ENCODE data around the gene AADAC. TPM values are rescaled to one million over a fixed set of nuclear protein-coding genes. Genes with fewer than 3 reads are reported as not detected.

AADAC gene
- total and polyA plus RNA-seq, 9 donors, result 0.21 to 40.6 (median 0.38) TPM; not detected in 5

DNA sequence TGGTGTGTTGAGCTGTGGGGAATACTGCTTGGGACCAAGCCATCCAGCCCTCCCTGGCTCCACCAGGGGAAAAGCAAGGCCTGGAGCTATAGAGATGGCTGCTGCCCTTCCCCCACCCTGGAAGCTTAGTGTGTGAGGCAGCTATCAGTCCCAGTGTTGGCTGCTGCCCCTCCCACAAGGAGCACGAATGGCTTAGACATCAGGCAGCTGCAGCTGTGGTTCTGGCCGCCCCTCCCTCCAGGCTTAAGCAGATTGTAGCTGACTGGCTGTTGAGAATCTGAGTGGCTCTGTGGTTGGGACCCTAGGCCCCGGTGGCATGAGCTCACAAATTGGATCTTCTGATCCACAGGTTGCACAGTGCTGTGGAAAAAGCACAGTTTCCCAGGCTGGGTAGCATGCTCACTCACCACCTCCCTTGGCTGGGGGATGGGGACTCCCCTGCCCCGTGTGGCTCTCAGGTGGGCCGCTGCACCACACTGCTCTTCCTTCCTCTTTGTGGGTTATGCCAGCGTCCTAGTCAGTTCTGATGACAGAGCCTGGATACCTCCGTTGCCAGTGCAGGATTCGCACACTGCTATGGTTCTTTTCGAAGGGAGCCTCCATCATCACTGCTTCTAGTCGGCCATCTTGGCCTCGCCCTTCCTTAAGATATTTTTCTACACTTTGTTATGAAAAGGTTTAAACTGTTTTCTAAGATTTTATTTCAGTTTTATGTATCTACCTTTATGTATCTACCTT is 38.3 kb downstream of the AADAC start:
- Histone ChIP-seq H3K4me1 (ENCODE audit: insufficient read depth) (no peaks in the 10 kb centered on the region), H3K9me3 (no peaks in the 10 kb centered on the region), H3K4me3 (no peak overlapping the region), H3K27ac (no peak overlapping the region), H3K36me3 (no peaks in the 10 kb centered on the region), H3K27me3 (no peaks in the 10 kb centered on the region)
- intact Hi-C loops (cut with DNase I), result no loop called here
- DNase-seq, result no peak
- TF ChIP-seq CTCF (IDR thresholded peaks at IDR 0.05), result no peak
- TF ChIP-seq POLR2A (IDR thresholded peaks at IDR 0.05), result no peak
- no peak for TF ChIP-seq EP300 (IDR thresholded peaks at IDR 0.05)
- 91 to 93% (median 91%) methylated on average over 11 of the region's 11 CpGs for WGBS, 3 donors

DNA sequence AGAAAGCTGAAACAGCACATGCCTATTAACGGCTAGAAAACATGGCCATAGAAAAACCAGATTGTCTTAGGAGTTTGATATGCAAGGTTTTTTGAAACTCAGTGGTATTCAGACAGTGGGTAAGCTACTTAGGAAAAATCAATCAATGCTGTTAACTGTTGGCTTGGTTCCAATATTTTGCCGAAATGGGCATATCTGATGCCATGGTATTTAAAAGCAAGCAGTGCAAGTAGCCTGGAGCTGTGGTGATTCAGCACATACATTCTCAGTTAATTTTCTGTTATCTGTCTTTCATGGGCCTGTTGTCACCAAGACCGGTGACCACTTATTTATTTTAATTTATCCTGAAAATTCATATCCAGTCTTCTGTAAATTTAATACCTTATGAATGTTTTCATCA is 42.2 kb downstream of the AADAC start:
- Histone ChIP-seq H3K4me1 (ENCODE audit: insufficient read depth) (no peaks in the 10 kb centered on the region), H3K9me3 (no peaks in the 10 kb centered on the region), H3K4me3 (no peak overlapping the region), H3K27me3 (no peaks in the 10 kb centered on the region), H3K27ac (no peak overlapping the region), H3K36me3 (no peaks in the 10 kb centered on the region)
- intact Hi-C loops (cut with DNase I), result no loop called here
- TF ChIP-seq CTCF (IDR thresholded peaks at IDR 0.05), result no peak
- TF ChIP-seq EP300 (IDR thresholded peaks at IDR 0.05), result no peak
- no peak for TF ChIP-seq POLR2A (IDR thresholded peaks at IDR 0.05)
- DNase-seq, result no peak
- WGBS, 3 donors, result 89 to 96% (median 96%) methylated on average over 3 of the region's 3 CpGs

DNA sequence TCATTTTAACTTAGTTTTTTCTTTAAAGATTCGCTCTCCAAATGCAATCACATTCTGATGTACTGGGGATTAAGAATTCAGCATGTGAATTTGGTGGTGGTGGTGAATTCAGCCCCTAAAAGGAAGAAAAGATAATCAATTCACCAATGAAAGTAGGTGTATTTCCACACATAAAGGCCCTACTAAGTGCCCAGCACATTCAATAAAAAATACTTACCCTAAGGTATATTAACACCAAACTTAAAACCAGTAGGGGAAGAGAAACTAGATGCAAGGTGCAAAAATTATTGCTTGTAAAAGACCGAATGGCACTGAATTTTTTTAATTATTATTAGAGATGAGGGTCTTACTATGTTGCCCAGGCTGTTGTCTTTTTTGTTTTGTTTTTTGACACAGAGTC is 42.7 kb downstream of the AADAC start:
- H3K27me3 ChIP-seq, result no peaks in the 10 kb centered on the region
- TF ChIP-seq EP300 (IDR thresholded peaks at IDR 0.05), result no peak
- TF ChIP-seq POLR2A (IDR thresholded peaks at IDR 0.05), result no peak
- no peak for TF ChIP-seq CTCF (IDR thresholded peaks at IDR 0.05)
- 95 to 99% (median 97%) methylated on average over 2 of the region's 2 CpGs for WGBS, 3 donors
- H3K9me3 ChIP-seq, result no peaks in the 10 kb centered on the region
- no peak for DNase-seq
- intact Hi-C loops (cut with DNase I), result no loop called here
- no peaks in the 10 kb centered on the region for H3K4me1 ChIP-seq (ENCODE audit: insufficient read depth)
- no peak overlapping the region for H3K27ac ChIP-seq
- no peak overlapping the region for H3K4me3 ChIP-seq
- no peaks in the 10 kb centered on the region for H3K36me3 ChIP-seq

- Histone ChIP-seq H3K27me3 (no peaks in the 10 kb centered on the region), H3K27ac (no peak overlapping the region), H3K4me1 (ENCODE audit: insufficient read depth) (no peaks in the 10 kb centered on the region), H3K4me3 (no peak overlapping the region), H3K9me3 (no peaks in the 10 kb centered on the region), H3K36me3 (no peaks in the 10 kb centered on the region)
- intact Hi-C loops (cut with DNase I), result no loop called here
- 63 to 83% (median 78%) methylated on average over 2 of the region's 2 CpGs for WGBS, 3 donors
- TF ChIP-seq CTCF (IDR thresholded peaks at IDR 0.05), result no peak
- no peak for TF ChIP-seq EP300 (IDR thresholded peaks at IDR 0.05)
- no peak for DNase-seq
These were observed 45.3 kb downstream of the AADAC start for GRCh38 chr3:151859233-151859673.
